Left ventricle myocardium inferior (tissue), 1 donor: ENCODE results near the gene ING5. TPM values are rescaled to one million over a fixed set of nuclear protein-coding genes. Genes with fewer than 3 reads are reported as not detected.

Experiments
- DNase-seq: peaks from one replicate; pipeline ENCODE4 v3.0.0-alpha.2; 2020
- H3K27ac ChIP-seq: fragments of 200-600 bp; replicated peaks from 2 replicates; pipeline ENCODE4 v1.8.0; 2021
- H3K27me3 ChIP-seq: fragments of 200-600 bp; 2 replicates; pipeline ENCODE4 v1.8.0; 2021; ENCODE audit warnings: low read depth
- H3K36me3 ChIP-seq: fragments of 200-600 bp; 2 replicates; pipeline ENCODE4 v1.8.0; 2021
- H3K4me1 ChIP-seq: fragments of 200-600 bp; 2 replicates; pipeline ENCODE4 v1.8.0; 2021
- H3K4me3 ChIP-seq: fragments of 200-600 bp; 2 replicates; pipeline ENCODE4 v1.8.0; 2021; ENCODE audit warnings: mild to moderate bottlenecking, moderate library complexity
- H3K9me3 ChIP-seq: fragments of 200-600 bp; replicated peaks from 2 replicates; pipeline ENCODE4 v1.8.0; 2021
- intact Hi-C: fragments of 100-400 bp; cut with micrococcal nuclease; formaldehyde crosslinking; loops from one replicate; pipeline ENCODE4 v1.11.0; 2022
- total RNA-seq: library from RNA; stranded (reverse); fragmentation: NEBNext Ultra II Directional; extraction: Animal tissue kit (Norgen Biotek cat#: 25700); gene quantifications from one replicate; pipeline ENCODE4 v1.2.1, GENCODE V29; 2021
- TF ChIP-seq, protein P1 (sequence below): fragments of 200-600 bp; IDR thresholded peaks from 2 replicates; pipeline ENCODE4 v1.8.0; 2021; ENCODE audit warnings: antibody characterized with exemption, mild to moderate bottlenecking, borderline replicate concordance
- donor health status: DM: no; HTN: yes; CAD: no; lungs with severe emphysema.

The ING5 gene
- total RNA-seq, 1 donor from 2014 or later, result 20.0 TPM

GRCh38 chr2:241752689-241753276, 50.9 kb downstream of the ING5 start:
- Histone ChIP-seq H3K4me1 (peaks cover 12% of the 10 kb centered on the region), H3K27me3 (no peaks in the 10 kb centered on the region), H3K27ac (no peak overlapping the region), H3K36me3 (peaks cover 30% of the 10 kb centered on the region), H3K9me3 (no peaks in the 10 kb centered on the region), H3K4me3 (no peak overlapping the region)
- intact Hi-C loops, result no loop called here
- no peak for DNase-seq
- TF ChIP-seq, protein P1, sequence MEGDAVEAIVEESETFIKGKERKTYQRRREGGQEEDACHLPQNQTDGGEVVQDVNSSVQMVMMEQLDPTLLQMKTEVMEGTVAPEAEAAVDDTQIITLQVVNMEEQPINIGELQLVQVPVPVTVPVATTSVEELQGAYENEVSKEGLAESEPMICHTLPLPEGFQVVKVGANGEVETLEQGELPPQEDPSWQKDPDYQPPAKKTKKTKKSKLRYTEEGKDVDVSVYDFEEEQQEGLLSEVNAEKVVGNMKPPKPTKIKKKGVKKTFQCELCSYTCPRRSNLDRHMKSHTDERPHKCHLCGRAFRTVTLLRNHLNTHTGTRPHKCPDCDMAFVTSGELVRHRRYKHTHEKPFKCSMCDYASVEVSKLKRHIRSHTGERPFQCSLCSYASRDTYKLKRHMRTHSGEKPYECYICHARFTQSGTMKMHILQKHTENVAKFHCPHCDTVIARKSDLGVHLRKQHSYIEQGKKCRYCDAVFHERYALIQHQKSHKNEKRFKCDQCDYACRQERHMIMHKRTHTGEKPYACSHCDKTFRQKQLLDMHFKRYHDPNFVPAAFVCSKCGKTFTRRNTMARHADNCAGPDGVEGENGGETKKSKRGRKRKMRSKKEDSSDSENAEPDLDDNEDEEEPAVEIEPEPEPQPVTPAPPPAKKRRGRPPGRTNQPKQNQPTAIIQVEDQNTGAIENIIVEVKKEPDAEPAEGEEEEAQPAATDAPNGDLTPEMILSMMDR, result no peak

DNA sequence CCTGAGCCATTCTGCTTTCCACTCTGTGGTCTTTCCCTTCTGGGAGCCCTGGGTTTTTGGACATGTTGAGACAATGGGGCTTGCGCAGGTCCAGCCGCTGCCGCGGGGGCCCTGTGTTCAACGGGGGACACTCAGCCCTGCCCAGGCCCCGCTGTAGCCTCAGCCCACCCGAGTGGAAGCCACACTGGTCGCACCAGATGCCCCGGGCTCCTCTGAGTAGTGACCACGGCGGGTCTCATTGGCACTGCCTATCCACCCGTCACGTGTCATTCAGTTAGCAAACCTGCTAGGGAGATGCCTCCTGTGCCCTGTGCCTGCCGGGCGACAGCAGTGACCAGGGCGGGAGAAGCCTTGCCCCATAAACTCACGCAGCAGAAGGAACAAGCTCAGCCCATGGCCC, 51.7 kb downstream of the ING5 start:
- H3K4me3 ChIP-seq, result no peak overlapping the region
- no peak overlapping the region for H3K27ac ChIP-seq
- intact Hi-C loops, result no loop called here
- peaks cover 30% of the 10 kb centered on the region for H3K36me3 ChIP-seq
- H3K27me3 ChIP-seq, result no peaks in the 10 kb centered on the region
- H3K4me1 ChIP-seq, result peaks cover 12% of the 10 kb centered on the region
- H3K9me3 ChIP-seq, result no peaks in the 10 kb centered on the region
- TF ChIP-seq, protein P1, result no peak
- no peak for DNase-seq

GRCh38 chr2:241754042-241754441, 52.2 kb downstream of the ING5 start:
- no peak overlapping the region for H3K27ac ChIP-seq
- H3K4me3 ChIP-seq, result no peak overlapping the region
- no peaks in the 10 kb centered on the region for H3K27me3 ChIP-seq
- no peaks in the 10 kb centered on the region for H3K9me3 ChIP-seq
- peaks cover 12% of the 10 kb centered on the region for H3K4me1 ChIP-seq
- TF ChIP-seq, protein P1, result no peak
- no peak for DNase-seq
- intact Hi-C loops, result no loop called here
- H3K36me3 ChIP-seq, result peaks cover 28% of the 10 kb centered on the region

GRCh38 chr2:241755166-241755565, 53.3 kb downstream of the ING5 start:
- intact Hi-C loops, result no loop called here
- H3K27me3 ChIP-seq, result no peaks in the 10 kb centered on the region
- H3K4me3 ChIP-seq, result no peak overlapping the region
- H3K4me1 ChIP-seq, result peaks cover 8% of the 10 kb centered on the region
- H3K27ac ChIP-seq, result no peak overlapping the region
- TF ChIP-seq, protein P1, result no peak
- no peaks in the 10 kb centered on the region for H3K9me3 ChIP-seq
- peaks cover 29% of the 10 kb centered on the region for H3K36me3 ChIP-seq
- DNase-seq, result no peak

- Histone ChIP-seq H3K4me1 (peaks cover 2% of the 10 kb centered on the region), H3K27me3 (no peaks in the 10 kb centered on the region), H3K4me3 (no peak overlapping the region), H3K27ac (no peak overlapping the region), H3K36me3 (peaks cover 35% of the 10 kb centered on the region), H3K9me3 (peaks cover 4% of the 10 kb centered on the region)
- no peak for DNase-seq
- TF ChIP-seq, protein P1, result no peak
- intact Hi-C loops, result no loop called here
Measured at GRCh38 chr2:241755777-241756176, 53.9 kb downstream of the ING5 start.
